ENCODE measurements around the gene OR7G1. TPM values are rescaled to one million over a fixed set of nuclear protein-coding genes. Genes with fewer than 3 reads are reported as not detected.

OR7G1 gene
- total and polyA plus RNA-seq, 10 of the 15 experiments (the other 5 are each of a cell fraction or from before 2014, with no cell fraction given), result not detected

DNA sequence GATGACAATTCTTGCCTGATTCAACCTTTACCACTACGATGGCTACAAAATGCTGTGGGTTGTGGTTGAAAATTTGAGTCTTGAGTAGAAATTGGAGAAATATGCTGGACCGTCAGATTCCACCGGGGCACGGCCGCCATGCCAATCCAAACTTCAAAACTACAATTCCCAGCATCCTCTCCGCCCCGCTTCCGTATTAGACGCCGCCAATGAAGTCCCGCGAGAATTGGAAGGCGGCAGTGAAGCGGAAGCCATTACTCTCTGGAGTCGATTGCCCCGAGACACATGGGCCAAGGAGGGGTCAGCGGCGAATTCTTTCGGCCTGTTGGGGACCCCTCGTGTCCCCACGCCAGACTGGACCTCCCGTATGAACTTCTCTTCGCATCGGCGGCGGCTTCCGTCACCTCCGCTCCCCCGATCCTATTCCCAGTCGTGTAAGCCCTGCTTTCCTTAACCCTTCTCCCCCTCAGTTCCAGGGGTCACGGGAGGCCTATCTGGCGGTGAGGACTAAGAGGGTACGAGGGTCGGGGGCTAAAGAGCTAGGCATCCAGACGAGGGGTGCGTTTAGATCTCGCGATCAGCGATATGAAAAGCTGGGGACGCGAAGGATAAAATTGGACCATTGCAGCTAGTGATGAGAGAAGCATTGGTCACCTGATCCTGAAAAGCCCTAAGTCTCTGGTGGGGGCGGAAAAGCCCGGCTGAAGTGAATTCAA lies 24.8 kb upstream of the OR7G1 start, which contains the start of gene ZNF317 (continued):
- peak; percentile 94 for TF ChIP-seq RCOR1 (conservative IDR thresholded peaks at IDR 0.05; ENCODE audit: low read depth, low read length)
- TF ChIP-seq NBN (IDR thresholded peaks at IDR 0.05), result peak; percentile 81; the same call in 1 of the 2 replicates
- peak; percentile 65; the same call in 1 of the 2 replicates for TF ChIP-seq POLR2AphosphoS2 (IDR thresholded peaks at IDR 0.05; ENCODE audit: low read depth, low read length)
- TF ChIP-seq CBX5 (IDR thresholded peaks at IDR 0.05; ENCODE audit: low read depth), result 0 out of 2 replicates have a peak, but pooled peaks have one; percentile 53
- TF ChIP-seq MEF2B (IDR thresholded peaks at IDR 0.05; ENCODE audit: partially characterized antibody, poor library complexity, severe bottlenecking), result peak; percentile 69
- TF ChIP-seq, protein P1, sequence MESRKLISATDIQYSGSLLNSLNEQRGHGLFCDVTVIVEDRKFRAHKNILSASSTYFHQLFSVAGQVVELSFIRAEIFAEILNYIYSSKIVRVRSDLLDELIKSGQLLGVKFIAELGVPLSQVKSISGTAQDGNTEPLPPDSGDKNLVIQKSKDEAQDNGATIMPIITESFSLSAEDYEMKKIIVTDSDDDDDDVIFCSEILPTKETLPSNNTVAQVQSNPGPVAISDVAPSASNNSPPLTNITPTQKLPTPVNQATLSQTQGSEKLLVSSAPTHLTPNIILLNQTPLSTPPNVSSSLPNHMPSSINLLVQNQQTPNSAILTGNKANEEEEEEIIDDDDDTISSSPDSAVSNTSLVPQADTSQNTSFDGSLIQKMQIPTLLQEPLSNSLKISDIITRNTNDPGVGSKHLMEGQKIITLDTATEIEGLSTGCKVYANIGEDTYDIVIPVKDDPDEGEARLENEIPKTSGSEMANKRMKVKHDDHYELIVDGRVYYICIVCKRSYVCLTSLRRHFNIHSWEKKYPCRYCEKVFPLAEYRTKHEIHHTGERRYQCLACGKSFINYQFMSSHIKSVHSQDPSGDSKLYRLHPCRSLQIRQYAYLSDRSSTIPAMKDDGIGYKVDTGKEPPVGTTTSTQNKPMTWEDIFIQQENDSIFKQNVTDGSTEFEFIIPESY (IDR thresholded peaks at IDR 0.05), result 0 out of 2 replicates have a peak, but pooled peaks have one; percentile 25
- TF ChIP-seq BRCA1 (IDR thresholded peaks at IDR 0.05; ENCODE audit: low read depth, low read length), result peak; percentile 89
- TF ChIP-seq ATF7 (IDR thresholded peaks at IDR 0.05; ENCODE audit: low read depth), result peak; percentile 65
- TF ChIP-seq CEBPB (IDR thresholded peaks at IDR 0.05; ENCODE audit: borderline replicate concordance in 1 of 2, low read depth in 2 of 2, low read length in 2 of 2), result no peak
- no peak; the same call in 1 of the 2 replicates for TF ChIP-seq LARP7 (IDR thresholded peaks at IDR 0.05)
- no peak for TF ChIP-seq TCF12 (IDR thresholded peaks at IDR 0.05; ENCODE audit: low read depth, low read length)
- peak; percentile 70 for TF ChIP-seq NR2C1 (IDR thresholded peaks at IDR 0.05)
- TF ChIP-seq PML (IDR thresholded peaks at IDR 0.05; ENCODE audit: low read length), result peak; percentile 91
- TF ChIP-seq, protein P2, sequence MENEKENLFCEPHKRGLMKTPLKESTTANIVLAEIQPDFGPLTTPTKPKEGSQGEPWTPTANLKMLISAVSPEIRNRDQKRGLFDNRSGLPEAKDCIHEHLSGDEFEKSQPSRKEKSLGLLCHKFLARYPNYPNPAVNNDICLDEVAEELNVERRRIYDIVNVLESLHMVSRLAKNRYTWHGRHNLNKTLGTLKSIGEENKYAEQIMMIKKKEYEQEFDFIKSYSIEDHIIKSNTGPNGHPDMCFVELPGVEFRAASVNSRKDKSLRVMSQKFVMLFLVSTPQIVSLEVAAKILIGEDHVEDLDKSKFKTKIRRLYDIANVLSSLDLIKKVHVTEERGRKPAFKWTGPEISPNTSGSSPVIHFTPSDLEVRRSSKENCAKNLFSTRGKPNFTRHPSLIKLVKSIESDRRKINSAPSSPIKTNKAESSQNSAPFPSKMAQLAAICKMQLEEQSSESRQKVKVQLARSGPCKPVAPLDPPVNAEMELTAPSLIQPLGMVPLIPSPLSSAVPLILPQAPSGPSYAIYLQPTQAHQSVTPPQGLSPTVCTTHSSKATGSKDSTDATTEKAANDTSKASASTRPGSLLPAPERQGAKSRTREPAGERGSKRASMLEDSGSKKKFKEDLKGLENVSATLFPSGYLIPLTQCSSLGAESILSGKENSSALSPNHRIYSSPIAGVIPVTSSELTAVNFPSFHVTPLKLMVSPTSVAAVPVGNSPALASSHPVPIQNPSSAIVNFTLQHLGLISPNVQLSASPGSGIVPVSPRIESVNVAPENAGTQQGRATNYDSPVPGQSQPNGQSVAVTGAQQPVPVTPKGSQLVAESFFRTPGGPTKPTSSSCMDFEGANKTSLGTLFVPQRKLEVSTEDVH (IDR thresholded peaks at IDR 0.05; ENCODE audit: low read depth, partially characterized antibody), result no peak
- no peak for TF ChIP-seq CBX3 (IDR thresholded peaks at IDR 0.05; ENCODE audit: borderline replicate concordance, low read depth)
- TF ChIP-seq MTA2 (IDR thresholded peaks at IDR 0.05; ENCODE audit: low read depth), result peak; percentile 33; the same call in 1 of the 2 replicates
- 0 out of 3 replicates have a peak, but pooled peaks have one; percentile 51 for TF ChIP-seq POU2F2 (IDR thresholded peaks at IDR 0.05; ENCODE audit: borderline replicate concordance, low read depth, low read length)
- TF ChIP-seq GABPA (IDR thresholded peaks at IDR 0.05; ENCODE audit: low read depth), result peak; percentile 83
- TF ChIP-seq, protein P3, sequence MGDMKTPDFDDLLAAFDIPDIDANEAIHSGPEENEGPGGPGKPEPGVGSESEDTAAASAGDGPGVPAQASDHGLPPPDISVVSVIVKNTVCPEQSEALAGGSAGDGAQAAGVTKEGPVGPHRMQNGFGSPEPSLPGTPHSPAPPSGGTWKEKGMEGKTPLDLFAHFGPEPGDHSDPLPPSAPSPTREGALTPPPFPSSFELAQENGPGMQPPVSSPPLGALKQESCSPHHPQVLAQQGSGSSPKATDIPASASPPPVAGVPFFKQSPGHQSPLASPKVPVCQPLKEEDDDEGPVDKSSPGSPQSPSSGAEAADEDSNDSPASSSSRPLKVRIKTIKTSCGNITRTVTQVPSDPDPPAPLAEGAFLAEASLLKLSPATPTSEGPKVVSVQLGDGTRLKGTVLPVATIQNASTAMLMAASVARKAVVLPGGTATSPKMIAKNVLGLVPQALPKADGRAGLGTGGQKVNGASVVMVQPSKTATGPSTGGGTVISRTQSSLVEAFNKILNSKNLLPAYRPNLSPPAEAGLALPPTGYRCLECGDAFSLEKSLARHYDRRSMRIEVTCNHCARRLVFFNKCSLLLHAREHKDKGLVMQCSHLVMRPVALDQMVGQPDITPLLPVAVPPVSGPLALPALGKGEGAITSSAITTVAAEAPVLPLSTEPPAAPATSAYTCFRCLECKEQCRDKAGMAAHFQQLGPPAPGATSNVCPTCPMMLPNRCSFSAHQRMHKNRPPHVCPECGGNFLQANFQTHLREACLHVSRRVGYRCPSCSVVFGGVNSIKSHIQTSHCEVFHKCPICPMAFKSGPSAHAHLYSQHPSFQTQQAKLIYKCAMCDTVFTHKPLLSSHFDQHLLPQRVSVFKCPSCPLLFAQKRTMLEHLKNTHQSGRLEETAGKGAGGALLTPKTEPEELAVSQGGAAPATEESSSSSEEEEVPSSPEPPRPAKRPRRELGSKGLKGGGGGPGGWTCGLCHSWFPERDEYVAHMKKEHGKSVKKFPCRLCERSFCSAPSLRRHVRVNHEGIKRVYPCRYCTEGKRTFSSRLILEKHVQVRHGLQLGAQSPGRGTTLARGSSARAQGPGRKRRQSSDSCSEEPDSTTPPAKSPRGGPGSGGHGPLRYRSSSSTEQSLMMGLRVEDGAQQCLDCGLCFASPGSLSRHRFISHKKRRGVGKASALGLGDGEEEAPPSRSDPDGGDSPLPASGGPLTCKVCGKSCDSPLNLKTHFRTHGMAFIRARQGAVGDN (IDR thresholded peaks at IDR 0.05), result peak; percentile 64; the same call in 1 of the 2 replicates
